HL-60 (cell line): Measurements from ENCODE around the gene ARL4D.

ENCODE experiments used
- CTCF ChIP-seq: IDR thresholded peaks from one replicate; pipeline ENCODE4 v1.5.1; 2011; ENCODE audit warnings: low read length, control low read depth, inconsistent platforms; ENCODE audit not compliant: insufficient read depth
- GABPA ChIP-seq: IDR thresholded peaks from 2 replicates; pipeline ENCODE4 v1.6.1; 2012; ENCODE audit warnings: low read depth
- POLR2AphosphoS5 ChIP-seq: IDR thresholded peaks from 2 replicates; pipeline ENCODE4 v1.6.1; 2012; ENCODE audit warnings: low read depth
- SPI1 ChIP-seq: IDR thresholded peaks from 2 replicates; pipeline ENCODE4 v1.6.1; 2012; ENCODE audit warnings: low read depth, mild to moderate bottlenecking, borderline replicate concordance
- TF ChIP-seq, protein P1 (sequence below): IDR thresholded peaks from 2 replicates; pipeline ENCODE4 v1.6.1; 2012; ENCODE audit warnings: low read depth; ENCODE audit not compliant: insufficient replicate concordance

DNA sequence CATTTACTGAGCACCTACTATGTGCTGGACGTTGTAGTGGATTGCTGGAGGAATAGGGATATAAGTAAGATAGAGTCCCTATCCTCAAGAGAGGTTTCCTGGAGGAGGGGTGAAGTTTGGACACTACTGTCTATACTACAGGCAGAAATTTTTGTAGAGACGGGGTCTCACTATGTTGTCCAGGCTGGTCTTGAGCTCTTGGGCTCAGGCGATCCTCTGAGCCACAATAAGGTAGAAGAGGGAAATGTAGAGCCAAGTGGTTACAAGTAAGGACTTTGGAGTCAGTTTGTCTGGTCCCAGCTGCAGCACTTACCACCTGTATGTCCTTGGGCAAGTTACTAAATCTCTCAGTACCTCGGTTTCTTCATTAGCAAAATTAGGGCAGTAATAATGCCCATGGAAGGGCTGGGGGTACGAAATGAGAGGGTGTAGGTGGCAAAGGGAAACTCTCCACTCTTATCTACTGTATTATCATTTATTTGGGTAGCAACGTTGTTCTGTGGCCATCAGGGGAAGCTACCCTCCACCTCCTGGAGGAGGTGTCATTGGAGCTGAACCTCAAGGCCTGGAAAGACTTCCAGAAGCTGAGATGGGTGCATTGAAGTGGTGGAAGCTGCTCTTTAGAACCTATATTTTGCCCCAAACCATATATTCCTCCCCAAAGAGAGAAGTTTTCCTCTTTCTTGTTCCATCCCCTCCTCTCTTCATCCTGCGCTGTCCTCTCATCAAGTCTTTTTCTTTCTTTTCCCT, 50.1 kb downstream of the ARL4D start:
- TF ChIP-seq CTCF: no peak
- TF ChIP-seq, protein P1, sequence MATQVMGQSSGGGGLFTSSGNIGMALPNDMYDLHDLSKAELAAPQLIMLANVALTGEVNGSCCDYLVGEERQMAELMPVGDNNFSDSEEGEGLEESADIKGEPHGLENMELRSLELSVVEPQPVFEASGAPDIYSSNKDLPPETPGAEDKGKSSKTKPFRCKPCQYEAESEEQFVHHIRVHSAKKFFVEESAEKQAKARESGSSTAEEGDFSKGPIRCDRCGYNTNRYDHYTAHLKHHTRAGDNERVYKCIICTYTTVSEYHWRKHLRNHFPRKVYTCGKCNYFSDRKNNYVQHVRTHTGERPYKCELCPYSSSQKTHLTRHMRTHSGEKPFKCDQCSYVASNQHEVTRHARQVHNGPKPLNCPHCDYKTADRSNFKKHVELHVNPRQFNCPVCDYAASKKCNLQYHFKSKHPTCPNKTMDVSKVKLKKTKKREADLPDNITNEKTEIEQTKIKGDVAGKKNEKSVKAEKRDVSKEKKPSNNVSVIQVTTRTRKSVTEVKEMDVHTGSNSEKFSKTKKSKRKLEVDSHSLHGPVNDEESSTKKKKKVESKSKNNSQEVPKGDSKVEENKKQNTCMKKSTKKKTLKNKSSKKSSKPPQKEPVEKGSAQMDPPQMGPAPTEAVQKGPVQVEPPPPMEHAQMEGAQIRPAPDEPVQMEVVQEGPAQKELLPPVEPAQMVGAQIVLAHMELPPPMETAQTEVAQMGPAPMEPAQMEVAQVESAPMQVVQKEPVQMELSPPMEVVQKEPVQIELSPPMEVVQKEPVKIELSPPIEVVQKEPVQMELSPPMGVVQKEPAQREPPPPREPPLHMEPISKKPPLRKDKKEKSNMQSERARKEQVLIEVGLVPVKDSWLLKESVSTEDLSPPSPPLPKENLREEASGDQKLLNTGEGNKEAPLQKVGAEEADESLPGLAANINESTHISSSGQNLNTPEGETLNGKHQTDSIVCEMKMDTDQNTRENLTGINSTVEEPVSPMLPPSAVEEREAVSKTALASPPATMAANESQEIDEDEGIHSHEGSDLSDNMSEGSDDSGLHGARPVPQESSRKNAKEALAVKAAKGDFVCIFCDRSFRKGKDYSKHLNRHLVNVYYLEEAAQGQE: no peak
- no peak for TF ChIP-seq GABPA
- no peak for TF ChIP-seq POLR2AphosphoS5
- TF ChIP-seq SPI1: no peak
